DND-41 (cell line): Measurements from ENCODE around the gene PXK.

Experiments used
- ATAC-seq: fragments of 200-7000 bp; cut with Tn5 transposase; 3 replicates; pipeline ENCODE4 v1.9.1; 2021; ENCODE audit warnings: low read depth; ENCODE audit not compliant: insufficient read depth
- DNase-seq: peaks from one replicate; pipeline ENCODE4 v3.0.0-alpha.2; 2020
- H2AFZ ChIP-seq: 2 replicates; pipeline ENCODE4 v1.6.0; 2012; ENCODE audit warnings: low read depth, low read length
- H3K27ac ChIP-seq: 2 replicates; pipeline ENCODE4 v1.5.1; 2012; ENCODE audit warnings: low read length, inconsistent platforms
- H3K27me3 ChIP-seq: fragments of 200-600 bp; sonication (generic); 2 replicates; pipeline ENCODE4 v1.6.0; 2012; ENCODE audit warnings: low read length, mild to moderate bottlenecking, inconsistent platforms; ENCODE audit not compliant: insufficient read depth, poor library complexity
- H3K36me3 ChIP-seq: 2 replicates; pipeline ENCODE4 v1.5.1; 2012; ENCODE audit warnings: low read length, inconsistent platforms; ENCODE audit not compliant: insufficient read depth
- H3K4me1 ChIP-seq: 2 replicates; pipeline ENCODE4 v1.5.1; 2012; ENCODE audit warnings: mild to moderate bottlenecking, low read length; ENCODE audit not compliant: insufficient read depth
- H3K4me2 ChIP-seq: 2 replicates; pipeline ENCODE4 v1.6.0; 2012; ENCODE audit warnings: mild to moderate bottlenecking, moderate library complexity, low read length, inconsistent platforms; ENCODE audit not compliant: insufficient read depth
- H3K4me3 ChIP-seq, 2 experiments: fragments of 200-600 bp in 1 of 2; shearing (Covaris generic) in 1 of 2; 2 replicates each; pipeline ENCODE4 v1.5.1; 2012 to 2016; ENCODE audit warnings: inconsistent platforms in 2 of 2, low read length in 2 of 2, mild to moderate bottlenecking in 2 of 2, low read depth in 1 of 2, moderate library complexity in 1 of 2
- H3K79me2 ChIP-seq: 2 replicates; pipeline ENCODE4 v1.6.0; 2012; ENCODE audit warnings: low read length, inconsistent platforms; ENCODE audit not compliant: insufficient read depth
- H3K9ac ChIP-seq: 2 replicates; pipeline ENCODE4 v1.6.0; 2012; ENCODE audit warnings: low read depth, mild to moderate bottlenecking, inconsistent platforms, low read length, moderate library complexity
- H3K9me3 ChIP-seq: 2 replicates; pipeline ENCODE4 v1.5.1; 2012; ENCODE audit warnings: low read length, moderate library complexity, mild to moderate bottlenecking, inconsistent platforms; ENCODE audit not compliant: insufficient read depth, severe bottlenecking
- H4K20me1 ChIP-seq: 2 replicates; pipeline ENCODE4 v1.6.0; 2012; ENCODE audit warnings: low read length; ENCODE audit not compliant: insufficient read depth
- CTCF ChIP-seq: IDR thresholded peaks from 2 replicates; pipeline ENCODE4 v1.5.1; 2012; ENCODE audit warnings: borderline replicate concordance, low read length, moderate library complexity, mild to moderate bottlenecking; ENCODE audit not compliant: poor library complexity, severe bottlenecking; ENCODE audit errors: extremely low read depth
- EZH2 ChIP-seq: IDR thresholded peaks from 3 replicates; pipeline ENCODE4 v1.6.1; 2012; ENCODE audit warnings: borderline replicate concordance, low read depth, mild to moderate bottlenecking, moderate library complexity, low read length, inconsistent platforms; ENCODE audit not compliant: severe bottlenecking

The PXK gene

GRCh38 chr3:58305882-58306711 is 26.6 kb upstream of the PXK start, which contains the start of the genes HTD2 and RPP14:
HTD2 (plus strand) TSS chr3:58306520; CDS start chr3:58317614, 11,094 bp downstream.
RPP14 (plus strand) TSS chr3:58306245; CDS start chr3:58310330, 4,085 bp downstream.
- Histone ChIP-seq H3K9me3 (no peaks in the 10 kb centered on the region), H3K27ac (peak within 1 kb of the TSS; percentile 97), H3K9ac (peak within 1 kb of the TSS; percentile 86), H3K4me3 (peak within 1 kb of the TSS; percentile 90 to 95), H3K79me2 (peaks cover 44% of the 10 kb centered on the region), H4K20me1 (peaks cover 24% of the 10 kb centered on the region), H3K4me1 (peaks cover 27% of the 10 kb centered on the region), H3K36me3 (peaks cover 27% of the 10 kb centered on the region), H3K27me3 (peaks cover 1% of the 10 kb centered on the region), H3K4me2 (peak within 1 kb of the TSS; percentile 91), H2AFZ (peak within 1 kb of the TSS; percentile 90)
- peak; percentile 98 for DNase-seq
- peak; percentile 88 for ATAC-seq
- no peak for TF ChIP-seq EZH2
- peak; percentile 98 for TF ChIP-seq CTCF

DNA sequence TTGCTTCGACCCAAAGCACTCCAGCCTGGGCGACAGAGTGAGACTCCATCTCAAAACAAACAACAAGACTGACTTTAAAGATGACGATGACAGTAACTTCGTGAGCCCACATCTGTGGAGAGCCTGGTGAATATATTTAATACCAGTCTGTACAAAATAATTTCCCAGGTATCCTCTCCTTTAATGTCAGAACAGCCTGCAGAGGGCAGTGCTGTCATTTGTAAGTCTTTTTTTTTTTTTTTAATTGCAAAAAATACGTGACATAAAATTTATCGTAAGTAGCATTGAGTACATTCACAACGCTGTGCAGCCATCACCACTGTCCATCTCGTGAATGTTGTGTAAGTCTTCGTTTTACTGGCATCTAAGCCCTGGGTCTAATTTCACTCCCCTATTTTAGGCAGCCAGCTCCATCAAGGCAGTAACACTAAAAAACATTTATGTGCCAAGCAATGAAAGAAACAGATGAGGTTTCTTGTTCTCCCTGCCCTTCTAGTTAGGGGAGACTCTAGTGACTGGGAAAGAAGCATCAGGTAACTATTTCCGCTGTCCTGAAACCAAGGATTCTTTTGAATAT is 25.0 kb upstream of the PXK start:
- DNase-seq (peak; percentile 42), ATAC-seq (no peak)
- peaks cover 27% of the 10 kb centered on the region for H3K4me1 ChIP-seq
- 0 out of 2 replicates have a peak overlapping the region, but pooled peaks have one; percentile 13 for H3K27ac ChIP-seq
- no peak for TF ChIP-seq EZH2
- TF ChIP-seq CTCF, result peak; percentile 69
- H2AFZ ChIP-seq, result no peak overlapping the region
- H3K36me3 ChIP-seq, result peaks cover 42% of the 10 kb centered on the region
- H3K79me2 ChIP-seq, result peaks cover 53% of the 10 kb centered on the region
- no peaks in the 10 kb centered on the region for H3K27me3 ChIP-seq
- H3K9ac ChIP-seq, result peak overlapping the region; percentile 86
- H3K4me2 ChIP-seq, result peak overlapping the region; percentile 91
- H3K9me3 ChIP-seq, result no peaks in the 10 kb centered on the region
- peaks cover 24% of the 10 kb centered on the region for H4K20me1 ChIP-seq
- peak overlapping the region; percentile 90 to 95; a peak in 3 of 4 replicates for H3K4me3 ChIP-seq

- peaks cover 50% of the 10 kb centered on the region for H3K36me3 ChIP-seq
Measured at GRCh38 chr3:58308728-58309127, 24.0 kb upstream of the PXK start.

More at GRCh38 chr3:58308728-58309127, 24.0 kb upstream of the PXK start:
- H3K79me2 ChIP-seq, result peaks cover 53% of the 10 kb centered on the region
- peak overlapping the region in 1 of 2 experiments; percentile 90; a peak in 1 of 4 replicates for H3K4me3 ChIP-seq
- no peak for DNase-seq
- no peak for ATAC-seq
- no peaks in the 10 kb centered on the region for H3K9me3 ChIP-seq
- no peak overlapping the region for H2AFZ ChIP-seq
- no peaks in the 10 kb centered on the region for H3K27me3 ChIP-seq
- peaks cover 24% of the 10 kb centered on the region for H4K20me1 ChIP-seq
- peaks cover 27% of the 10 kb centered on the region for H3K4me1 ChIP-seq
- TF ChIP-seq CTCF (no peak), EZH2 (no peak)
- peak overlapping the region; percentile 91; the same call in 1 of the 2 replicates for H3K4me2 ChIP-seq
- no peak overlapping the region for H3K27ac ChIP-seq
- H3K9ac ChIP-seq, result peak overlapping the region; percentile 86; the same call in 1 of the 2 replicates
